SK-N-SH (cell line): Measurements from ENCODE around the gene ANKRD60. TPM values are rescaled to one million over a fixed set of nuclear protein-coding genes. Genes with fewer than 3 reads are reported as not detected.
A peak's percentile ranks its signal among the peaks of the same experiment; 100 is the strongest.

Experiments
- CTCF ChIA-PET: fragments of 300-600, 350-600 bp; formaldehyde crosslinking; extraction: SDS; loops from one replicate; lab custom pipeline; 2021; lab: Yijun Ruan, JAX
- POLR2A ChIA-PET: fragments of 350-600 bp; sonication (Branson Sonifier 250); formaldehyde crosslinking; extraction: SDS; loops from one replicate; lab custom pipeline; 2020; ENCODE audit warnings: antibody characterized with exemption, inconsistent platforms; lab: Yijun Ruan, JAX
- DNase-seq: peaks from one replicate; pipeline ENCODE4 v3.0.0; 2012
- H2AFZ ChIP-seq: fragments of 200-600 bp; sonication (generic); 2 replicates; pipeline ENCODE4 v1.8.1; 2016; ENCODE audit warnings: antibody characterized with exemption, mild to moderate bottlenecking, low read depth
- H3F3A ChIP-seq: fragments of 200-600 bp; sonication (generic); replicated peaks from 2 replicates; pipeline ENCODE3; 2016; ENCODE audit warnings: antibody characterized with exemption, mild to moderate bottlenecking; ENCODE audit not compliant: insufficient read depth
- H3K27ac ChIP-seq, 2 experiments: fragments of 200-500 bp in 1 of 2; fragments of 200-600 bp in 1 of 2; sonication (Bioruptor generic) in 1 of 2; sonication (generic), shearing (Covaris generic) in 1 of 2; 2 replicates each; pipeline versions ENCODE4 v1.5.1 to v1.6.1; 2014 to 2016; ENCODE audit warnings: low read depth in 2 of 2, inconsistent platforms in 1 of 2, low read length in 1 of 2, mild to moderate bottlenecking in 1 of 2, mixed read lengths in 1 of 2
- H3K27me3 ChIP-seq: fragments of 200-600 bp; sonication (generic), shearing (Covaris generic); 2 replicates; pipeline ENCODE4 v1.6.1; 2016; ENCODE audit warnings: mixed run types; ENCODE audit not compliant: insufficient read depth
- H3K36me3 ChIP-seq, 2 experiments: fragments of 200-500 bp in 1 of 2; fragments of 200-600 bp in 1 of 2; sonication (Bioruptor generic) in 1 of 2; sonication (generic) in 1 of 2; replicated peaks in 1 of 2; 2 replicates each; pipeline versions ENCODE3 to v1.5.1; 2014 to 2016; ENCODE audit warnings: low read length in 1 of 2, mild to moderate bottlenecking in 1 of 2; ENCODE audit not compliant: insufficient read depth in 2 of 2, control insufficient read depth in 1 of 2
- H3K4me1 ChIP-seq, 2 experiments: fragments of 200-500 bp in 1 of 2; fragments of 200-600 bp in 1 of 2; sonication (Bioruptor generic) in 1 of 2; sonication (generic), shearing (Covaris generic) in 1 of 2; 2 replicates each; pipeline versions ENCODE4 v1.5.1 to v1.6.1; 2014 to 2016; ENCODE audit warnings: low read depth in 1 of 2, low read length in 1 of 2, mixed run types in 1 of 2; ENCODE audit not compliant: insufficient read depth in 2 of 2, control insufficient read depth in 1 of 2
- H3K4me2 ChIP-seq: fragments of 200-600 bp; sonication (generic), shearing (Covaris generic); 2 replicates; pipeline ENCODE4 v1.6.1; 2017; ENCODE audit warnings: mixed run types
- H3K4me3 ChIP-seq, 2 experiments: fragments of 200-500 bp in 1 of 2; fragments of 200-600 bp in 1 of 2; sonication (Bioruptor generic) in 1 of 2; sonication (generic), shearing (Covaris generic) in 1 of 2; 2 replicates each; pipeline versions ENCODE4 v1.5.1 to v1.8.1; 2014 to 2016; ENCODE audit warnings: low read depth in 2 of 2, inconsistent platforms in 1 of 2, low read length in 1 of 2, mild to moderate bottlenecking in 1 of 2, mixed read lengths in 1 of 2, moderate library complexity in 1 of 2
- H3K79me2 ChIP-seq: fragments of 200-600 bp; sonication (generic); 2 replicates; pipeline ENCODE4 v1.8.1; 2017; ENCODE audit warnings: mild to moderate bottlenecking; ENCODE audit not compliant: insufficient read depth
- H3K9ac ChIP-seq: fragments of 200-600 bp; sonication (generic); 2 replicates; pipeline ENCODE4 v1.6.1; 2017; ENCODE audit warnings: mixed run types
- H3K9me2 ChIP-seq: fragments of 200-600 bp; sonication (generic); 2 replicates; pipeline ENCODE4 v1.6.1; 2017; ENCODE audit warnings: mixed run types
- H3K9me3 ChIP-seq: fragments of 200-600 bp; sonication (generic); 2 replicates; pipeline ENCODE4 v1.6.1; 2017; ENCODE audit warnings: mixed run types, mild to moderate bottlenecking, moderate library complexity
- H4K20me1 ChIP-seq: fragments of 200-600 bp; sonication (generic); 2 replicates; pipeline ENCODE4 v1.6.1; 2017; ENCODE audit warnings: mild to moderate bottlenecking, mixed run types; ENCODE audit not compliant: insufficient read depth
- CHD2 ChIP-seq: fragments of 150-350 bp; IDR thresholded peaks from 2 replicates; pipeline ENCODE4 v1.6.1; 2018; ENCODE audit warnings: low read length; ENCODE audit not compliant: partially characterized antibody
- EP300 ChIP-seq, 2 experiments: IDR thresholded peaks; 2 replicates each; pipeline versions ENCODE4 v1.4.0 to v1.6.1; 2012; ENCODE audit warnings: borderline replicate concordance in 1 of 2, low read depth in 1 of 2, low read length in 1 of 2
- FOSL2 ChIP-seq: IDR thresholded peaks from 2 replicates; pipeline ENCODE4 v1.4.0; 2012; ENCODE audit warnings: low read depth, mild to moderate bottlenecking, moderate library complexity, borderline replicate concordance
- FOXJ3 ChIP-seq: sonication (generic); formaldehyde crosslinking; IDR thresholded peaks from 2 replicates; pipeline ENCODE4 v1.5.1; 2020; ENCODE audit warnings: mild to moderate bottlenecking, missing genetic modification reagents
- FOXM1 ChIP-seq: IDR thresholded peaks from 2 replicates; pipeline ENCODE4 v1.4.0; 2012; ENCODE audit warnings: low read depth, mild to moderate bottlenecking
- GATA2 ChIP-seq: sonication (generic); formaldehyde crosslinking; IDR thresholded peaks from 2 replicates; pipeline ENCODE4 v1.5.0; 2020; ENCODE audit warnings: mild to moderate bottlenecking, missing genetic modification reagents
- MAX ChIP-seq: IDR thresholded peaks from 2 replicates; pipeline ENCODE4 v1.4.0; 2012; ENCODE audit warnings: low read depth
- MEF2A ChIP-seq: IDR thresholded peaks from 2 replicates; pipeline ENCODE4 v1.4.0; 2012; ENCODE audit warnings: low read depth, borderline replicate concordance
- MXI1 ChIP-seq: IDR thresholded peaks from 2 replicates; pipeline ENCODE4 v1.6.1; 2012; ENCODE audit warnings: mild to moderate bottlenecking, low read depth, low read length, improper control_type of control experiment
- NFIC ChIP-seq: IDR thresholded peaks from 2 replicates; pipeline ENCODE4 v1.4.0; 2012; ENCODE audit warnings: borderline replicate concordance
- POLR2AphosphoS5 ChIP-seq: IDR thresholded peaks from 2 replicates; pipeline ENCODE4 v1.6.1; 2012; ENCODE audit warnings: low read depth, low read length
- REST ChIP-seq: IDR thresholded peaks from 2 replicates; pipeline ENCODE4 v1.6.1; 2012; ENCODE audit warnings: mild to moderate bottlenecking, low read depth, low read length, moderate library complexity
- RFX5 ChIP-seq: IDR thresholded peaks from 2 replicates; pipeline ENCODE4 v1.6.1; 2012; ENCODE audit warnings: mild to moderate bottlenecking, improper control_type of control experiment, low read length
- TAF1 ChIP-seq: IDR thresholded peaks from 2 replicates; pipeline ENCODE4 v1.6.1; 2012; ENCODE audit warnings: low read depth, mild to moderate bottlenecking, low read length, moderate library complexity, borderline replicate concordance
- TCF12 ChIP-seq: IDR thresholded peaks from 2 replicates; pipeline ENCODE4 v1.4.0; 2012
- USF1 ChIP-seq: IDR thresholded peaks from 2 replicates; pipeline ENCODE4 v1.4.0; 2012; ENCODE audit warnings: low read depth, borderline replicate concordance
- YY1 ChIP-seq: IDR thresholded peaks from 2 replicates; pipeline ENCODE4 v1.4.0; 2012; ENCODE audit warnings: low read depth, mild to moderate bottlenecking
- WGBS: methylation state at CpG from one replicate; pipeline ENCODE4 v1.1.6; 2017; ENCODE audit warnings: low lambda C conversion rate; 5-methylcytosine and 5-hydroxymethylcytosine counted together
- polyA plus RNA-seq, 3 experiments: library from polyadenylated mRNA; depleted of rRNA; stranded (reverse); fragments of >200 nt; gene quantifications; 2 replicates each; pipeline ENCODE4 v1.2.3, GENCODE V29; 2012
- TF ChIP-seq, protein P1 (sequence below): fragments of 150-350 bp; IDR thresholded peaks from 2 replicates; pipeline ENCODE4 v1.6.1; 2016; ENCODE audit warnings: mild to moderate bottlenecking, low read depth, low read length
- TF ChIP-seq, protein P2 (sequence below): fragments of 200-600 bp; sonication (generic); IDR thresholded peaks from 2 replicates; pipeline ENCODE4 v1.6.1; 2017; ENCODE audit warnings: antibody characterized with exemption, mild to moderate bottlenecking, moderate library complexity

The ANKRD60 gene
- polyA plus RNA-seq, 1 of the 3 experiments (the other 2 are of a cell fraction): not detected

DNA sequence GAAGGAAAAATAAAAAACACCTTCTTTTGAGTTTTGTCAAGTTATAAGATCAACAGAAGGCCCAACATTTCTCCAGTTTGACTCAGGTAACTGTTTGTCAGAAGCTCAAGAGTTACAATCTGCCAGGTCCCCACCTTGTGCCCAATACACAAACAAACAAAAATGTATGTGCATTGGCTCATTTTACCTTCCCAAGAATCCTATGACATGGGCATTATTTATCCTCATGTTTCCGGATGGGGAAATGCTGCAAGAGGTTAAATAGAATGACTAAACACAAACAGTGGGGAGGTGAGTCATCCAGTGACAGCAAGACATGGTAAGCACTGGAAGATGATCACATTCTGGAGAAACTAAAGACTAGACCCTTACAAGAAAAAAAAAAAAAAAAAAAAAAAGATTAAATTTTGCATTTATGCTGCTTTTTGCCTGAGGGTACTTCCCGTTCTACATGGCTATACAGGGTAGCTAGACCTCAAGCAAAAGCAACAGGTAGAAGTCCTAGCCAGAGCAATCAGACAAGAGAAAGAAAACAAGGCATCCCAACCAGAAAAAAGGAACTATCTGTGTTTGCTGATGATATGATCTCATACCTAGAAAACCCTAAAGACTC is 23.6 kb upstream of the ANKRD60 start (continued):
- no peak for TF ChIP-seq REST
- no peak for TF ChIP-seq MXI1
- TF ChIP-seq RFX5: no peak
- no peak for TF ChIP-seq FOXJ3 (CRISPR knock-in tag)
- no peak for TF ChIP-seq GATA2
- peak; percentile 53; the same call in 1 of the 2 replicates for TF ChIP-seq TCF12
- no peak for TF ChIP-seq NFIC
- no peak for TF ChIP-seq TAF1
- TF ChIP-seq, protein P1, sequence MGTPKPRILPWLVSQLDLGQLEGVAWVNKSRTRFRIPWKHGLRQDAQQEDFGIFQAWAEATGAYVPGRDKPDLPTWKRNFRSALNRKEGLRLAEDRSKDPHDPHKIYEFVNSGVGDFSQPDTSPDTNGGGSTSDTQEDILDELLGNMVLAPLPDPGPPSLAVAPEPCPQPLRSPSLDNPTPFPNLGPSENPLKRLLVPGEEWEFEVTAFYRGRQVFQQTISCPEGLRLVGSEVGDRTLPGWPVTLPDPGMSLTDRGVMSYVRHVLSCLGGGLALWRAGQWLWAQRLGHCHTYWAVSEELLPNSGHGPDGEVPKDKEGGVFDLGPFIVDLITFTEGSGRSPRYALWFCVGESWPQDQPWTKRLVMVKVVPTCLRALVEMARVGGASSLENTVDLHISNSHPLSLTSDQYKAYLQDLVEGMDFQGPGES: no peak
- TF ChIP-seq FOXM1: no peak
- TF ChIP-seq POLR2AphosphoS5: no peak

DNA sequence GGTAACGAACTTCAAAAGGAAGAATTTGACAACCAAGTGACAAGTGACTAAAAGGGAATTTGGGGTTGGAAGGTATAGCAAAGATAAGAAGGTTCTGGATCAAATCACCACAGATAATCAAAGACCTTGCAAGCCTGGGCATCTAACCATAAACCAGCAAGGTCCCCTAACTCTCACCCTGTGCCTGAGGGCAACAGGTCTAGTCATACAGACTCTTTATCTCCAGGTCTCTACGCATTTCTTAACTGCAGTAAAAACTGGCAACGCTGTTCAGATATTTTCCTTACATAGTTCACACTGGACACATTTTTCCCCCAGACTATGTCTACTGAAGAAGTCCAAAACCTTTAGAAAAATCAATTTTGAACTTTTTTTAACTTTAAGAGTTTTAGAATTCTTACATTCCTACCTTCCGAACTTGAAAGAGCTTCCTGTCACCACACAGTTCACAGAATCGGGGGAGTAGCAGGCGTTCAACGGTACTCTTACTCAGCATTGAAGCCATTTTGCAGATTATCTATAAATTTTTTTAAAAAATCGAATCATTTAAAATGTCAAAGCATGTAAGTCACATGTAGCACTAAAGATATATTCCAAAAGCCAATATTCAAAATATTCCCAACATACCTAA is 23.0 kb upstream of the ANKRD60 start:
- CTCF ChIA-PET: interaction anchor here (1.1 to 1.6 kb wide), 3 partner anchors 12 to 612 kb away, joined by 3 to 4 read pairs (median 4); no protein-coding TSS in a partner anchor

More for the DNA sequence above, 23.0 kb upstream of the ANKRD60 start:
- Histone ChIP-seq H2AFZ (no peak overlapping the region), H4K20me1 (no peaks in the 10 kb centered on the region), H3K4me1 (peaks cover 3 to 5% of the 10 kb centered on the region in 2 experiments; a peak in 2 of 4 replicates), H3K27me3 (no peaks in the 10 kb centered on the region), H3K4me2 (no peak overlapping the region), H3F3A (peaks cover 20% of the 10 kb centered on the region), H3K9me2 (no peaks in the 10 kb centered on the region), H3K36me3 (peaks cover 18 to 56% of the 10 kb centered on the region in 2 experiments), H3K27ac (peak overlapping the region in 1 of 2 experiments; percentile 79; a peak in 2 of 4 replicates), H3K4me3 (peak overlapping the region in 1 of 2 experiments; percentile 8; a peak in 1 of 4 replicates), H3K79me2 (peaks cover 56% of the 10 kb centered on the region), H3K9me3 (no peaks in the 10 kb centered on the region; the same call in 1 of the 2 replicates), H3K9ac (no peak overlapping the region)
- DNase-seq: no peak
- POLR2A ChIA-PET: no interaction called here
- WGBS: 92% methylated on average over 8 of the region's 8 CpGs
- TF ChIP-seq MAX: no peak
- TF ChIP-seq YY1: no peak
- no peak for TF ChIP-seq FOSL2
- no peak for TF ChIP-seq MEF2A
- TF ChIP-seq, protein P1: no peak
- no peak for TF ChIP-seq EP300 (IDR thresholded peaks at IDR 0.05; ENCODE audit: borderline replicate concordance in 1 of 2, low read depth in 1 of 2, low read length in 1 of 2)
- TF ChIP-seq TAF1: no peak
- no peak for TF ChIP-seq CHD2
- TF ChIP-seq NFIC: no peak
- no peak for TF ChIP-seq FOXM1
- no peak for TF ChIP-seq USF1
- TF ChIP-seq, protein P2, sequence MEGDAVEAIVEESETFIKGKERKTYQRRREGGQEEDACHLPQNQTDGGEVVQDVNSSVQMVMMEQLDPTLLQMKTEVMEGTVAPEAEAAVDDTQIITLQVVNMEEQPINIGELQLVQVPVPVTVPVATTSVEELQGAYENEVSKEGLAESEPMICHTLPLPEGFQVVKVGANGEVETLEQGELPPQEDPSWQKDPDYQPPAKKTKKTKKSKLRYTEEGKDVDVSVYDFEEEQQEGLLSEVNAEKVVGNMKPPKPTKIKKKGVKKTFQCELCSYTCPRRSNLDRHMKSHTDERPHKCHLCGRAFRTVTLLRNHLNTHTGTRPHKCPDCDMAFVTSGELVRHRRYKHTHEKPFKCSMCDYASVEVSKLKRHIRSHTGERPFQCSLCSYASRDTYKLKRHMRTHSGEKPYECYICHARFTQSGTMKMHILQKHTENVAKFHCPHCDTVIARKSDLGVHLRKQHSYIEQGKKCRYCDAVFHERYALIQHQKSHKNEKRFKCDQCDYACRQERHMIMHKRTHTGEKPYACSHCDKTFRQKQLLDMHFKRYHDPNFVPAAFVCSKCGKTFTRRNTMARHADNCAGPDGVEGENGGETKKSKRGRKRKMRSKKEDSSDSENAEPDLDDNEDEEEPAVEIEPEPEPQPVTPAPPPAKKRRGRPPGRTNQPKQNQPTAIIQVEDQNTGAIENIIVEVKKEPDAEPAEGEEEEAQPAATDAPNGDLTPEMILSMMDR: no peak
